A673 (cell line): ENCODE measurements around the gene CA9. TPM values are rescaled to one million over a fixed set of nuclear protein-coding genes. Genes with fewer than 3 reads are reported as not detected.

Source experiments
- BruUV-seq: library from RNA; stranded (reverse); fragments of 400-500 nt; replicated peaks from 2 replicates; lab custom pipeline; 2021; lab: Mats Ljungman, UMichigan
- CTCF ChIA-PET: fragments of 300-600 bp; sonication (Branson Sonifier 250); formaldehyde crosslinking; loops from one replicate; lab custom pipeline; 2022; ENCODE audit warnings: antibody characterized with exemption; lab: Charles Lee
- POLR2A ChIA-PET: fragments of 300-600 bp; sonication (Branson Sonifier 250); formaldehyde crosslinking; loops from one replicate; lab custom pipeline; 2022; ENCODE audit warnings: antibody characterized with exemption; ENCODE audit not compliant: low non-redundant PET; lab: Charles Lee
- DNase-seq: peaks from one replicate; pipeline ENCODE4 v3.0.0-alpha.2; 2015; ENCODE audit warnings: low spot score
- H3K27ac ChIP-seq: fragments of 200-600 bp; sonication (generic); 2 replicates; pipeline ENCODE4 v1.5.1; 2016; ENCODE audit warnings: mixed run types, low read depth, mild to moderate bottlenecking, mixed read lengths, antibody characterized with exemption, low read length; ENCODE audit not compliant: poor library complexity, severe bottlenecking
- H3K27me3 ChIP-seq: fragments of 200-600 bp; sonication (generic); replicated peaks from 2 replicates; pipeline ENCODE4 v1.6.1; 2017; ENCODE audit warnings: mixed run types, low read depth, mild to moderate bottlenecking, mixed read lengths, antibody characterized with exemption, low read length; ENCODE audit not compliant: insufficient read depth, poor library complexity
- H3K36me3 ChIP-seq: fragments of 200-600 bp; sonication (generic); 2 replicates; pipeline ENCODE4 v1.6.1; 2016; ENCODE audit warnings: mixed run types, mild to moderate bottlenecking, mixed read lengths, antibody characterized with exemption, low read length; ENCODE audit not compliant: insufficient read depth, poor library complexity, severe bottlenecking
- H3K4me1 ChIP-seq: fragments of 200-600 bp; sonication (generic); 2 replicates; pipeline ENCODE4 v1.6.1; 2017; ENCODE audit warnings: mixed run types, mild to moderate bottlenecking, mixed read lengths, antibody characterized with exemption, low read length; ENCODE audit not compliant: insufficient read depth, poor library complexity, severe bottlenecking
- H3K4me3 ChIP-seq: fragments of 200-600 bp; sonication (generic); 2 replicates; pipeline ENCODE4 v1.5.1; 2016; ENCODE audit warnings: low read depth, mixed run types, mild to moderate bottlenecking, mixed read lengths, low read length; ENCODE audit not compliant: poor library complexity, severe bottlenecking
- H3K9me3 ChIP-seq: fragments of 200-600 bp; sonication (generic); 2 replicates; pipeline ENCODE4 v1.6.1; 2016; ENCODE audit warnings: mixed run types, low read depth, mild to moderate bottlenecking, mixed read lengths, antibody characterized with exemption, low read length; ENCODE audit not compliant: poor library complexity, severe bottlenecking
- EZH2 ChIP-seq: fragments of 200-600 bp; sonication (generic); IDR thresholded peaks from 2 replicates; pipeline ENCODE4 v1.6.1; 2017; ENCODE audit warnings: borderline replicate concordance, low read depth, mild to moderate bottlenecking, mixed read lengths, antibody characterized with exemption, low read length; ENCODE audit not compliant: poor library complexity, severe bottlenecking
- intact Hi-C: fragments of 100-400 bp; cut with micrococcal nuclease; formaldehyde crosslinking; loops from one replicate; pipeline ENCODE4 v1.10.0; 2022; ENCODE audit not compliant: unreplicated experiment
- total RNA-seq: library from RNA; stranded (reverse); gene quantifications from 2 replicates; pipeline ENCODE4 v1.2.3, GENCODE V29; 2021
- TF ChIP-seq, protein P1 (sequence below): fragments of 300-800, 200-600 bp; sonication (generic); conservative IDR thresholded peaks from 2 replicates; pipeline ENCODE4 v1.5.1; 2017; ENCODE audit warnings: low read depth, mild to moderate bottlenecking, antibody characterized with exemption, low read length, moderate library complexity, mixed read lengths

The CA9 gene
- total RNA-seq, 1 experiment from 2014 or later, result 0.32 TPM

DNA sequence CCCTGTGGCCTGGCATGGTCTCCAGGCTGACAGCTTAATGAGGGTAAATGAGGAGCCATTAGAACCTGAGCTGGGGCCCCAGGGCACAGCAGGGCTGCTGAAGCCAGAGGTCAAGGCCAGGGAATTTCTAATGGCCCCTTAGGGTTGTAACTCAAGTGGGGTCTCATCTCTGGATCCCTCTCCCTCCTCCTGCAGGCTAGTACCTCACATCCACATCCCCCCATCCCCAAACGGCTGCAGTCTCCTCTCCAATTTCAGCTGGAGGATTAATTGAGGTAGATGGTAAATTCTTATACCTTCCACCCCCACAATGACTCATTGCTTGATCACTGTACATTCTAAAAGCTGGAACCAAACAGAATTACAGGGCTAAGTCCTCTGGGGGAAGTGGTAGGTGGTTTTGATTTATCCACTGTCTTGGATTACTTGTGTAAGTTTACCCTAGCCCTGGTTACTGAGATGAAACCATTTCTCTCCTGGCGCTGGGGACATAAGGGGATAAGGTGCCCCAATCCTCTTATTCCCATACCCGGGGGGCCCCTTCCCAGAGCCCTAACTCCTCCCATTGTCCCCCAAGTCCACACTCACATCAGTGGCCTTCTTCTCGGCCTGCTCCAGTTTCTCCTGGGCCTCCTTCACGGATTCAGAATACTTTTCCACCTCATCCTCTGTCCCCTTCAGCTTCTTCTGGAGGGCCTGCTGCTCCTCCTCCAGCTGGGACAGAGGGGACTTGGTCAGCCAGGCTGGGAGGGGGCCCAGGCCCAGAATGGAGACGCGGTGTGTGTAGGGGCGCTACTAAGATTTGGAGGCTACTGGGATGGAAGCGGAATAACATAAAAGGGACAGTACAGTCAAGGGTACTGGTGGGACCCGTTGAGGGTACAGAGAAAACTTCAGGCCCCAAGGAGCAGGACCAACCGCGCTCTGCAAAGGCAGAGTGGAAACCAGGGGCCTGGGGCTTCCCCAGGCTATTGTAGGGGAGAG is 15.1 kb downstream of the CA9 start:
- Histone ChIP-seq H3K9me3 (no peaks in the 10 kb centered on the region), H3K36me3 (peaks cover 5% of the 10 kb centered on the region), H3K4me3 (peak overlapping the region; percentile 77), H3K4me1 (peaks cover 25% of the 10 kb centered on the region), H3K27ac (peak overlapping the region; percentile 92), H3K27me3 (no peaks in the 10 kb centered on the region)
- no peak for TF ChIP-seq EZH2
- TF ChIP-seq, protein P1, sequence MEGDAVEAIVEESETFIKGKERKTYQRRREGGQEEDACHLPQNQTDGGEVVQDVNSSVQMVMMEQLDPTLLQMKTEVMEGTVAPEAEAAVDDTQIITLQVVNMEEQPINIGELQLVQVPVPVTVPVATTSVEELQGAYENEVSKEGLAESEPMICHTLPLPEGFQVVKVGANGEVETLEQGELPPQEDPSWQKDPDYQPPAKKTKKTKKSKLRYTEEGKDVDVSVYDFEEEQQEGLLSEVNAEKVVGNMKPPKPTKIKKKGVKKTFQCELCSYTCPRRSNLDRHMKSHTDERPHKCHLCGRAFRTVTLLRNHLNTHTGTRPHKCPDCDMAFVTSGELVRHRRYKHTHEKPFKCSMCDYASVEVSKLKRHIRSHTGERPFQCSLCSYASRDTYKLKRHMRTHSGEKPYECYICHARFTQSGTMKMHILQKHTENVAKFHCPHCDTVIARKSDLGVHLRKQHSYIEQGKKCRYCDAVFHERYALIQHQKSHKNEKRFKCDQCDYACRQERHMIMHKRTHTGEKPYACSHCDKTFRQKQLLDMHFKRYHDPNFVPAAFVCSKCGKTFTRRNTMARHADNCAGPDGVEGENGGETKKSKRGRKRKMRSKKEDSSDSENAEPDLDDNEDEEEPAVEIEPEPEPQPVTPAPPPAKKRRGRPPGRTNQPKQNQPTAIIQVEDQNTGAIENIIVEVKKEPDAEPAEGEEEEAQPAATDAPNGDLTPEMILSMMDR, result no peak
- TSS peak; percentile 12 for BruUV-seq
- intact Hi-C loops, result no loop called here
- peak; percentile 78 for DNase-seq
- ChIA-PET CTCF (interaction anchor here (0.5 to 1.2 kb wide), 3 partner anchors 8 to 42 kb away, joined by 4 to 7 read pairs (median 6); no protein-coding TSS in a partner anchor), POLR2A (no interaction called here)

DNA sequence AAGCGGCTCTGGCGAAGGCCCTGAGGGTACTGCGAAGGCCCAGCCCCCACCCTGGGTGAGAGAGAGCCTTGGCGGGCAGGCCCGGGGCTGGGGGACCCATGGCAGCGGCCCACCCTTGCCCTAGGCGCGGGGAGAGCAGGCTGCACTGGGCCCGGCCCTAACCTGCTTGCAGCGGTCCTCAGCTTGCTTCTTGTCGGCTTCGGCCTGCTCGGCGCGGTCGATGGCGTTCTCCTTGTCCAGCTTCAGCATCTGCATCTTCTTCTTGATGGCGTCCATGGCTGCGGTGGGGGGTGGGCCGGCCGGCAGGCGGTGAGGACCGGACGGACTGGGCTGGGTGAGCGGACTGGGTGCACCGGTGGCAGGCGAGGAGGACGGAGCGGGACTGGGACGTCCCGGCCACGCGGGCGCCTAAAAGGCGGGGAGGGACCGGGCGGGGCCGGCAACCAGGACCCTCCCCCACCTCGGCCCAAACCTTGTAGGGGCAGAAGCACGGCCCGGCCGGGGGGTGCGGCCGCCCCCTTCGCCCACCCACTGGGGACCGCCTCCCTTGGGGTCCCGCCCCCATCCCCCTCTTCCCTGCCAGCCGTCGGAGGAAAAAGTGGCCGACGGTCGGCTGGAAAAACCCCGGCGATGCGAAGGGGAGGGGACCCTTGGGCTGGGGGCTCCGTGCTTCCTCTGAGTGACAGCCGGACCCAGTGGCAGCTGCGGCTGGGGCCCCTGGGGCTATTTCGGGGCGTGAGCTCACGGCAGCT is 16.0 kb downstream of the CA9 start, which contains the start of gene TPM2:
Gene TPM2, minus strand, starts transcription at position 384 of the 752 bp plus-strand sequence. Its CDS starts 108 bp downstream, at position 276.
- H3K27ac ChIP-seq, result peak within 1 kb of the TSS; percentile 92
- CTCF ChIA-PET, result interaction anchor here (0.7 kb wide), 1 partner anchor 29 kb away, joined by 5 read pairs; no protein-coding TSS in a partner anchor
- BruUV-seq, result no TSS peak

More for the DNA sequence above, 16.0 kb downstream of the CA9 start, which contains the start of gene TPM2:
- intact Hi-C loops, result no loop called here
- POLR2A ChIA-PET, result interaction anchor here (0.7 kb wide), 1 partner anchor 14 kb away, joined by 4 read pairs; no protein-coding TSS in a partner anchor
- TF ChIP-seq, protein P1, result no peak
- no peak for TF ChIP-seq EZH2
- no peak for DNase-seq
- Histone ChIP-seq H3K9me3 (no peaks in the 10 kb centered on the region), H3K27me3 (no peaks in the 10 kb centered on the region), H3K36me3 (peaks cover under 1% of the 10 kb centered on the region), H3K4me1 (peaks cover 25% of the 10 kb centered on the region), H3K4me3 (peak within 1 kb of the TSS; percentile 77)
